Measurements from ENCODE around the gene TYMP. TPM values are rescaled to one million over a fixed set of nuclear protein-coding genes. Genes with fewer than 3 reads are reported as not detected.

TYMP gene
- total RNA-seq, 1 donor from 2014 or later = 10.8 TPM

- Mint-ChIP-seq H3K36me3 (ENCODE audit: unreplicated experiment) (peaks cover 4% of the 10 kb centered on the region), H3K4me3 (ENCODE audit: unreplicated experiment) (peak overlapping the region; percentile 83), H3K27ac (ENCODE audit: unreplicated experiment) (no peak overlapping the region), H3K4me1 (ENCODE audit: unreplicated experiment) (peaks cover 24% of the 10 kb centered on the region), H3K27me3 (ENCODE audit: unreplicated experiment) (no peaks in the 10 kb centered on the region), H3K9me3 (ENCODE audit: unreplicated experiment) (no peaks in the 10 kb centered on the region)
- TF ChIP-seq, protein P1, sequence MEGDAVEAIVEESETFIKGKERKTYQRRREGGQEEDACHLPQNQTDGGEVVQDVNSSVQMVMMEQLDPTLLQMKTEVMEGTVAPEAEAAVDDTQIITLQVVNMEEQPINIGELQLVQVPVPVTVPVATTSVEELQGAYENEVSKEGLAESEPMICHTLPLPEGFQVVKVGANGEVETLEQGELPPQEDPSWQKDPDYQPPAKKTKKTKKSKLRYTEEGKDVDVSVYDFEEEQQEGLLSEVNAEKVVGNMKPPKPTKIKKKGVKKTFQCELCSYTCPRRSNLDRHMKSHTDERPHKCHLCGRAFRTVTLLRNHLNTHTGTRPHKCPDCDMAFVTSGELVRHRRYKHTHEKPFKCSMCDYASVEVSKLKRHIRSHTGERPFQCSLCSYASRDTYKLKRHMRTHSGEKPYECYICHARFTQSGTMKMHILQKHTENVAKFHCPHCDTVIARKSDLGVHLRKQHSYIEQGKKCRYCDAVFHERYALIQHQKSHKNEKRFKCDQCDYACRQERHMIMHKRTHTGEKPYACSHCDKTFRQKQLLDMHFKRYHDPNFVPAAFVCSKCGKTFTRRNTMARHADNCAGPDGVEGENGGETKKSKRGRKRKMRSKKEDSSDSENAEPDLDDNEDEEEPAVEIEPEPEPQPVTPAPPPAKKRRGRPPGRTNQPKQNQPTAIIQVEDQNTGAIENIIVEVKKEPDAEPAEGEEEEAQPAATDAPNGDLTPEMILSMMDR (IDR thresholded peaks at IDR 0.05) = peak; percentile 38
- DNase-seq (ENCODE audit: extremely low spot score, unreplicated experiment) = no peak
Measured at GRCh38 chr22:50525858-50526107, 4.0 kb downstream of the TYMP start.

- TF ChIP-seq, protein P1 (IDR thresholded peaks at IDR 0.05) = peak; percentile 67
- Mint-ChIP-seq H3K4me3 (ENCODE audit: unreplicated experiment) (peak within 1 kb of the TSS; percentile 83), H3K36me3 (ENCODE audit: unreplicated experiment) (peaks cover 4% of the 10 kb centered on the region), H3K27me3 (ENCODE audit: unreplicated experiment) (no peaks in the 10 kb centered on the region), H3K27ac (ENCODE audit: unreplicated experiment) (peak within 1 kb of the TSS; percentile 71), H3K9me3 (ENCODE audit: unreplicated experiment) (no peaks in the 10 kb centered on the region), H3K4me1 (ENCODE audit: unreplicated experiment) (peaks cover 24% of the 10 kb centered on the region)
- peak; percentile 99 for DNase-seq (ENCODE audit: extremely low spot score, unreplicated experiment)
Measured at GRCh38 chr22:50525104-50525857, 4.5 kb downstream of the TYMP start, which contains the start of gene SCO2. Gene SCO2 (minus strand): TSS chr22:50525598. CDS start chr22:50524411, 1,187 bp downstream.

DNA sequence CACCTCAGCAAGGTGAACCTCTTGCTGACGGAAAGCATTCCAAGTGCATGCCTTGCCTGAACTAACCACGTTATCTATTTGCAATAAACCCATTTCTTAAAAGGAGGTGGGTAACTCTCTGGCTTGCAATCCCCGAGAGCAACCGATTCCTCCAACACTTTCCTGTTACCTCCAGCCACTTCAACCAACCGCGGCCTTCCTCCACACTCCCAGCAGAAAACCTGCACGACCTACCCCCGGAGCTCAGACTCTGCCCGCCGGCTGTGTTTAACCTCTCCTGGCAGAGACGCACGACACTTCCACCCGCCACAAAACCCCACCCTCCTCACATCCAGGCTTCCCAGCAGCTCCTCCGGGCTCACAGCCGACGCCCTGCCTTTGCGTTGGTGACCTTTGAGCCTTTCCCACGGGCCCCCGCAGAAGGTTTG, 5.1 kb downstream of the TYMP start:
- no peak for DNase-seq (ENCODE audit: extremely low spot score, unreplicated experiment)
- peaks cover 24% of the 10 kb centered on the region for H3K4me1 Mint-ChIP-seq (ENCODE audit: unreplicated experiment)
- peak overlapping the region; percentile 83 for H3K4me3 Mint-ChIP-seq (ENCODE audit: unreplicated experiment)
- no peaks in the 10 kb centered on the region for H3K27me3 Mint-ChIP-seq (ENCODE audit: unreplicated experiment)
- no peaks in the 10 kb centered on the region for H3K9me3 Mint-ChIP-seq (ENCODE audit: unreplicated experiment)
- peak overlapping the region; percentile 71 for H3K27ac Mint-ChIP-seq (ENCODE audit: unreplicated experiment)
- H3K36me3 Mint-ChIP-seq (ENCODE audit: unreplicated experiment) = peaks cover 5% of the 10 kb centered on the region
- TF ChIP-seq, protein P1 (IDR thresholded peaks at IDR 0.05) = no peak

GRCh38 chr22:50523806-50524675, 5.8 kb downstream of the TYMP start:
- Mint-ChIP-seq H3K4me1 (ENCODE audit: unreplicated experiment) (peaks cover 24% of the 10 kb centered on the region), H3K4me3 (ENCODE audit: unreplicated experiment) (peak overlapping the region; percentile 83), H3K36me3 (ENCODE audit: unreplicated experiment) (peaks cover 9% of the 10 kb centered on the region), H3K27ac (ENCODE audit: unreplicated experiment) (peak overlapping the region; percentile 71), H3K9me3 (ENCODE audit: unreplicated experiment) (no peaks in the 10 kb centered on the region), H3K27me3 (ENCODE audit: unreplicated experiment) (no peaks in the 10 kb centered on the region)
- DNase-seq (ENCODE audit: extremely low spot score, unreplicated experiment) = no peak
- TF ChIP-seq, protein P1 (IDR thresholded peaks at IDR 0.05) = no peak

GRCh38 chr22:50523458-50523805, 6.4 kb downstream of the TYMP start:
- TF ChIP-seq, protein P1 (IDR thresholded peaks at IDR 0.05) = no peak
- H3K36me3 Mint-ChIP-seq (ENCODE audit: unreplicated experiment) = peaks cover 9% of the 10 kb centered on the region
- H3K4me1 Mint-ChIP-seq (ENCODE audit: unreplicated experiment) = peaks cover 24% of the 10 kb centered on the region
- no peak for DNase-seq (ENCODE audit: extremely low spot score, unreplicated experiment)
- H3K9me3 Mint-ChIP-seq (ENCODE audit: unreplicated experiment) = no peaks in the 10 kb centered on the region
- peak overlapping the region; percentile 20 for H3K4me3 Mint-ChIP-seq (ENCODE audit: unreplicated experiment)
- no peak overlapping the region for H3K27ac Mint-ChIP-seq (ENCODE audit: unreplicated experiment)
- no peaks in the 10 kb centered on the region for H3K27me3 Mint-ChIP-seq (ENCODE audit: unreplicated experiment)

All from osteocyte (in vitro differentiated cells).